WERI-Rb-1 (cell line): ENCODE measurements around the gene SPSB1.
A peak's percentile ranks its signal among the peaks of the same experiment; 100 is the strongest.

Source experiments
- DNase-seq: peaks from one replicate; pipeline ENCODE4 v3.0.0-alpha.2; 2020
- H3K27ac ChIP-seq: fragments of 250-450 bp; sonication (Bioruptor Pico); 2 replicates; pipeline ENCODE4 v1.5.1; 2020; ENCODE audit warnings: mild to moderate bottlenecking, moderate library complexity
- H3K27me3 ChIP-seq: fragments of 250-450 bp; sonication (Bioruptor Pico); 2 replicates; pipeline ENCODE4 v1.5.1; 2021; ENCODE audit warnings: mild to moderate bottlenecking, low read depth, moderate library complexity; ENCODE audit not compliant: insufficient read depth, severe bottlenecking
- H3K36me3 ChIP-seq: fragments of 250-450 bp; sonication (Bioruptor Pico); 2 replicates; pipeline ENCODE4 v1.5.1; 2020; ENCODE audit warnings: mild to moderate bottlenecking, moderate library complexity
- H3K4me3 ChIP-seq: 2 replicates; pipeline ENCODE4 v1.5.1; 2011; ENCODE audit warnings: low read depth, mild to moderate bottlenecking, control low read depth, low read length
- H3K9me3 ChIP-seq: fragments of 250-450 bp; sonication (Bioruptor Pico); 2 replicates; pipeline ENCODE4 v1.5.1; 2021; ENCODE audit warnings: mild to moderate bottlenecking, moderate library complexity; ENCODE audit not compliant: severe bottlenecking
- TF ChIP-seq, protein P1 (sequence below): IDR thresholded peaks from 2 replicates; pipeline ENCODE4 v1.5.1; 2011; ENCODE audit warnings: low read depth, mild to moderate bottlenecking, control low read depth, inconsistent platforms, low read length

The SPSB1 gene

DNA sequence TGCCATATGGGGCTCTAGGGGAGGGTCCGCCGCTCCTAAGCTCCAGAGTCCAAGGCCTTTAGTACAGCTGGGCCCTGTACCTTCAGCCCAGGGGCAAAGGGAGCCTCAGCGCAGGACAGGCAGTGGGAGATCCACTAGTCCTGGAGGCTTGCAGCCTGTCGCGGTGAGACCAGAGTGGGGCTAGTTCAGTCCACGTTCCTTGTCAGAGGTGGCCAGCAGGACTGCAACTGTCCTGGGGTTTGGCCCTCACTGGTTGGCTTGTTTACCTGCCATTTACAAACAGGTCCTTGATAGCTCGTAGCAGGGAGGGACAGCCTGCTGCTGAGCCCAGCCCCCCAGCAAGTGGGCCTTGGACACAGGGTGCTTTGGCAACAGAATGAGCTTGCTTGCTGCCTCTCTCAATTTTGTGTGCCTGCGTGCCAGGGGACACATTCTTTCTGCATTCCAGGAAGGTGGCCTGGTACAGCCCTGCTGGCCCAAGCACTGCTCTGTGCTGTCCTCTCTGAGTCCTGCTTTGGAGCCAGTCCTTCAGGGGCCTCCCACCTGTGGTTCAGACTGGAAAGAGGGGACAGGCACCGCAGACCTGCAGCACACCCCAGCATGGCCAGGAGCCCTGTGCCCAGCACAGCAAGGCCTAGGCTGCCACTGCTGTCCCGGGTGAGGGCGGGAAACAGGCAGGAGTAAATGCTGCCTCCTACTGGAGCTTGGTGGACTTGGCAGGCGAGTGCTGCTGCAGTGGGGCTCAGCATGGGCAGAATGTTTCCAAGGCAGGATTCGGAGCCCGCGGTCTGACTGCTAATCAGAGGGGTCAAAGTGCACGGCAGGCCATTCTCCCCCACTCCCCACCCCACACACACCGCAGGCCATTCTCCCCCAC, 42.9 kb upstream of the SPSB1 start:
- peak; percentile 82 for DNase-seq
- Histone ChIP-seq H3K9me3 (no peaks in the 10 kb centered on the region), H3K27me3 (no peaks in the 10 kb centered on the region), H3K27ac (peak overlapping the region; percentile 81), H3K36me3 (peaks cover 9% of the 10 kb centered on the region), H3K4me3 (no peak overlapping the region)
- TF ChIP-seq, protein P1, sequence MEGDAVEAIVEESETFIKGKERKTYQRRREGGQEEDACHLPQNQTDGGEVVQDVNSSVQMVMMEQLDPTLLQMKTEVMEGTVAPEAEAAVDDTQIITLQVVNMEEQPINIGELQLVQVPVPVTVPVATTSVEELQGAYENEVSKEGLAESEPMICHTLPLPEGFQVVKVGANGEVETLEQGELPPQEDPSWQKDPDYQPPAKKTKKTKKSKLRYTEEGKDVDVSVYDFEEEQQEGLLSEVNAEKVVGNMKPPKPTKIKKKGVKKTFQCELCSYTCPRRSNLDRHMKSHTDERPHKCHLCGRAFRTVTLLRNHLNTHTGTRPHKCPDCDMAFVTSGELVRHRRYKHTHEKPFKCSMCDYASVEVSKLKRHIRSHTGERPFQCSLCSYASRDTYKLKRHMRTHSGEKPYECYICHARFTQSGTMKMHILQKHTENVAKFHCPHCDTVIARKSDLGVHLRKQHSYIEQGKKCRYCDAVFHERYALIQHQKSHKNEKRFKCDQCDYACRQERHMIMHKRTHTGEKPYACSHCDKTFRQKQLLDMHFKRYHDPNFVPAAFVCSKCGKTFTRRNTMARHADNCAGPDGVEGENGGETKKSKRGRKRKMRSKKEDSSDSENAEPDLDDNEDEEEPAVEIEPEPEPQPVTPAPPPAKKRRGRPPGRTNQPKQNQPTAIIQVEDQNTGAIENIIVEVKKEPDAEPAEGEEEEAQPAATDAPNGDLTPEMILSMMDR: peak; percentile 90

DNA sequence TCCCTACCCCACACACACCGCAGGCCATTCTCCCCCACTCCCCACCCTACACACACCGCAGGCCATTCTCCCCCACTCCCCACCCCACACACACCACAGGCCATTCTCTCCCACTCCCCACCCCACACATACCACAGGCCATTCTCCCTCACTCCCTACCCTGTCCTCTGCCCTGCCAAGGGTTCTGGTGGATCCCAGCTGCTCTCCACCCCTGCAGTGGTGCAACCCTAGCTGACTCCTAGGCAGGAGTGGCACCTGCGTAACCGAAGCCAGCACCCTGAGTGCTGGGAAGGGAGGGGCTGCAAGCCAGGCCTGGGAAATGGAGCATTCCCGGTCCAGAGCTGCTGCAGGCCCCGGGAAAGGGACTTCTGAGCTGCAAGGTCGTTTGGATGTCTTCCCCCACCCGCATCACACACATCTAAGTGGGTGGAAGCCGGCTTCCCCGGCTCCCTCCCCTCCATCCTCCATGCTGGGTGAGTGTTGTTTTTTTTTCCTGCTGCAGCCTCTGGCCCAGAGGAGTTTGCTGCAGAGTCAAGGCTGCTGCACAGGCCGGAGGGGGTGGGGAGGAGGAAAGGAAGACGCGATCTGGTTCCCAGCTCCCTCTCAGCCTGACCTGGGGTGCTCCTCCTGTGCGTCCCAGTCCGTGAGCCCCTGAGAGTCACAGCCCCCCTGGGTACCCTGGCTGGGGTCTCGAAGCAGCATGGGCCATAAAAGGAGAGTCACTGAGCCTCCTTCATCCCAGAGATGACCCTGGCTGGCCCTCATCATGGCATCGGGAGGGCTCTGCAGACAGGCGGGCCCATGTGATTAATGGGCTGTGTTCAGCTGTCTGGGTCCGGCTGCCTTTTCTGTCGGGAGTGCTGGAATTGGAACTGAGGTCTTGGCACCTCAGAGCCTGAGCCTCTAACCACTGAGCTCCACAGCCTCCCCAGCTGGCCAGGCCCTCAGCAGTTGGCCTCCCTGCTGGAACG, 42.0 kb upstream of the SPSB1 start:
- H3K9me3 ChIP-seq: no peaks in the 10 kb centered on the region
- no peak overlapping the region for H3K4me3 ChIP-seq
- peak overlapping the region; percentile 85 for H3K27ac ChIP-seq
- H3K36me3 ChIP-seq: peaks cover 3% of the 10 kb centered on the region; the same call in 1 of the 2 replicates
- TF ChIP-seq, protein P1: no peak
- no peaks in the 10 kb centered on the region for H3K27me3 ChIP-seq
- peak; percentile 68 for DNase-seq

DNA sequence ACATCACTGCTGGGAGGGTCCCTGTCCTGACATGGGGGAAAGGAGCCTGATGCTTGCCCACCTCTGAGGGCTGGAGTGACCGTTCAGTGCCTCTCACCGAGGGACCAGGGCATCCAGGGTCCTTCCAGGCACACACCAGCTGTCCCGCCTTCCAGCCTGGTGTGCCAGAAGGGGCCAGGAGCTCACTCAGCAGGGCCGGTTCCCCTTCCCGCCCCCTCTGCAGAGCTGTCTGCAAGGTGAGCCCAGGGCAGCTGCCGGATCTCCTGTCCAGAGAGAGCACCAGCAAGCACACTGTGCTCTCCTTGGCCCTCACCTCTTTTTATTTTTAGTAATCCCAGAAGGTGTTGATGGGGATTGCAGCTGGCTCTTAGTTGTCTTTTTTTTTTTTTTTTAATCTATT, 41.2 kb upstream of the SPSB1 start:
- peak; percentile 93 for DNase-seq
- Histone ChIP-seq H3K9me3 (no peaks in the 10 kb centered on the region), H3K27me3 (no peaks in the 10 kb centered on the region), H3K36me3 (no peaks in the 10 kb centered on the region; the same call in 1 of the 2 replicates), H3K4me3 (peak overlapping the region; percentile 30; the same call in 1 of the 2 replicates), H3K27ac (peak overlapping the region; percentile 85)
- TF ChIP-seq, protein P1: no peak

DNA sequence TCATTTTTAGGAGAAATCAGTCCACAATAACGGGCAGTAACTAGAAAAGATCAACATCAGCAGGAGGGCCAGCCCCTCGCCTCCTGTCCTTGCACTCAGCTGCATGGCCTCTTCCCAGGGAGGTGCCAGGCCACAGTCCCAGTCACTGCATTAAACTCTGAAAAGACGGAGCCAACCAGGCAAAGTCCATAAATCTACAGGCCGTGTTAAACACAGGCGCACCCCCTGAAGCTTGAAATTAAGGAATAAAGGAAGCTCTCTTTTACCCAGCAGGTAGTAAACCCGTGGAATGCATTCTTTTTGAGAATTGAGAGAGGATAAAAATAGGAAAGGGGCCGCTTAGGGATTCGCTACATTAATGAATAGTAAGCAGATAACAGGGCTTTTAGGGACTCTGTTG, 39.7 kb upstream of the SPSB1 start:
- no peaks in the 10 kb centered on the region for H3K27me3 ChIP-seq
- no peaks in the 10 kb centered on the region for H3K36me3 ChIP-seq
- H3K9me3 ChIP-seq: no peaks in the 10 kb centered on the region
- no peak for DNase-seq
- peak overlapping the region; percentile 85 for H3K27ac ChIP-seq
- H3K4me3 ChIP-seq: no peak overlapping the region
- TF ChIP-seq, protein P1: no peak

DNA sequence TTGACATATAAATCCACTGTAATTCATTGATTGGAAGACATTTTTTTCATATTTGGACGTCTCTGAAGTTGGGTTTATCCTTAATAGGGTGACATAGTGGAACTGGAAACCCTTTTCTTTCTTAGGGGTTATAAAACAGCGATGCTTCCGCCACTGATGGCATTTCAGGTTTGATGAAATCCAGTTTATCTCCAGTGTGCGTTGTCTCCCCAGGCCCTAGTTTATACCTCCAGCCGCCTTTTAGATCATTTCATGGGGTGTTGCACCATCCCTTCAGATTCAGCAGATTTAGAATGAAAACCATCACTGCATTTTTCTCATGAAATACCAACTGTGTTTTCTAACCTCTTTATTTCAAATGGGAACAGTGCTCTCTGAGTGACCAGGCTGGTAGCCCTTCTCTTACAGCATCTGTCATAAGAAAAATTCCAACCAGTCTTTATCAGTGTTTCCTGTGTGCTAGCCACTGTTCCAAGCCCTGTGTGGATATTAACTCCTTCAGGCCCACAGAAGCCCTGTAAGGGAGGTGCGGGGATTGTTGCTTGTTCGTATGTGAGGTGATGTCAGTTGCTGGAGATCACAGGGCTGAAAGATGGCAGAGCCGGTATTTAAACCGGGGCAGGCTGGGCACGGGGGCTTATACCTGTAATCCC, 39.1 kb upstream of the SPSB1 start:
- H3K27ac ChIP-seq: peak overlapping the region; percentile 85
- peaks cover 3% of the 10 kb centered on the region for H3K9me3 ChIP-seq
- DNase-seq: peak; percentile 58
- TF ChIP-seq, protein P1: no peak
- H3K4me3 ChIP-seq: no peak overlapping the region
- H3K27me3 ChIP-seq: no peaks in the 10 kb centered on the region
- no peaks in the 10 kb centered on the region for H3K36me3 ChIP-seq
